Activated CD8-positive, alpha-beta memory T cell treated with anti-CD3 and anti-CD28 coated beads, Interleukin-2, amount 10 ng/mL, durations not matched to agents 7 days and 5 days (primary cell): ENCODE measurements around the gene ZNF618. TPM values are rescaled to one million over a fixed set of nuclear protein-coding genes. Genes with fewer than 3 reads are reported as not detected.

Experiments
- ATAC-seq: fragments of 150-1000 bp; cut with Tn5 transposase; one replicate; pipeline ENCODE4 v1.10.0; 2021; ENCODE audit warnings: moderate library complexity
- CTCF ChIA-PET: fragments of 350-600 bp; sonication (Branson Sonifier 250); formaldehyde crosslinking; loops from one replicate; lab custom pipeline; 2021; ENCODE audit warnings: antibody characterized with exemption; lab: Charles Lee
- DNase-seq: peaks from one replicate; pipeline ENCODE4 v3.0.0-alpha.2; 2020
- H3K27ac Mint-ChIP-seq: one replicate; pipeline ENCODE4 v1.8.0; 2021; ENCODE audit warnings: mild to moderate bottlenecking, mixed read lengths
- H3K27me3 Mint-ChIP-seq: one replicate; pipeline ENCODE4 v1.8.0; 2021; ENCODE audit warnings: mixed read lengths
- H3K36me3 Mint-ChIP-seq: one replicate; pipeline ENCODE4 v1.8.0; 2021; ENCODE audit warnings: mild to moderate bottlenecking, mixed read lengths
- H3K4me1 Mint-ChIP-seq: one replicate; pipeline ENCODE4 v1.8.0; 2021; ENCODE audit warnings: mixed read lengths
- H3K4me3 Mint-ChIP-seq: one replicate; pipeline ENCODE4 v1.8.0; 2021; ENCODE audit warnings: mild to moderate bottlenecking, moderate library complexity, mixed read lengths
- H3K9me3 Mint-ChIP-seq: one replicate; pipeline ENCODE4 v1.8.0; 2022; ENCODE audit warnings: low read depth, mixed read lengths
- total RNA-seq, 2 experiments: library from RNA; stranded (reverse); gene quantifications; one replicate each; pipeline ENCODE4 v1.2.3, GENCODE V29; 2021

ZNF618 gene
- total RNA-seq, 2 experiments from 2014 or later, result 0.54 to 0.79 TPM

- H3K27ac Mint-ChIP-seq, result no peak overlapping the region
- peaks cover 3% of the 10 kb centered on the region for H3K9me3 Mint-ChIP-seq
- H3K36me3 Mint-ChIP-seq, result no peaks in the 10 kb centered on the region
- CTCF ChIA-PET, result interaction anchor here (0.5 kb wide), 1 partner anchor 112 kb away, joined by 3 read pairs; no protein-coding TSS in a partner anchor
- H3K4me3 Mint-ChIP-seq, result no peak overlapping the region
- peaks cover 18% of the 10 kb centered on the region for H3K27me3 Mint-ChIP-seq
- H3K4me1 Mint-ChIP-seq, result peaks cover 3% of the 10 kb centered on the region
- peak; percentile 31 for DNase-seq
- ATAC-seq, result no peak
These were observed 44.8 kb downstream of the ZNF618 start for GRCh38 chr9:113920872-113921271.

- H3K27ac Mint-ChIP-seq, result no peak overlapping the region
- H3K36me3 Mint-ChIP-seq, result no peaks in the 10 kb centered on the region
- H3K27me3 Mint-ChIP-seq, result peaks cover 22% of the 10 kb centered on the region
- CTCF ChIA-PET, result no interaction called here
- H3K4me1 Mint-ChIP-seq, result peaks cover 3% of the 10 kb centered on the region
- H3K4me3 Mint-ChIP-seq, result no peak overlapping the region
- ATAC-seq (no peak), DNase-seq (peak; percentile 31)
- H3K9me3 Mint-ChIP-seq, result peaks cover 3% of the 10 kb centered on the region
These were observed 45.4 kb downstream of the ZNF618 start for GRCh38 chr9:113921396-113921925.

GRCh38 chr9:113922160-113922559 is 46.1 kb downstream of the ZNF618 start:
- Mint-ChIP-seq H3K4me3 (no peak overlapping the region), H3K27ac (no peak overlapping the region), H3K4me1 (peaks cover 3% of the 10 kb centered on the region), H3K9me3 (peaks cover 3% of the 10 kb centered on the region), H3K36me3 (no peaks in the 10 kb centered on the region), H3K27me3 (peaks cover 24% of the 10 kb centered on the region)
- CTCF ChIA-PET, result no interaction called here
- DNase-seq, result peak; percentile 34
- no peak for ATAC-seq

GRCh38 chr9:113926211-113926610 is 50.1 kb downstream of the ZNF618 start:
- Mint-ChIP-seq H3K36me3 (no peaks in the 10 kb centered on the region), H3K27me3 (peaks cover 28% of the 10 kb centered on the region), H3K9me3 (peaks cover 3% of the 10 kb centered on the region), H3K4me3 (no peak overlapping the region), H3K27ac (no peak overlapping the region), H3K4me1 (peaks cover 3% of the 10 kb centered on the region)
- ATAC-seq (no peak), DNase-seq (no peak)
- CTCF ChIA-PET, result no interaction called here

- no peaks in the 10 kb centered on the region for H3K36me3 Mint-ChIP-seq
- H3K4me3 Mint-ChIP-seq, result no peak overlapping the region
- CTCF ChIA-PET, result no interaction called here
- no peaks in the 10 kb centered on the region for H3K9me3 Mint-ChIP-seq
- H3K27me3 Mint-ChIP-seq, result peaks cover 25% of the 10 kb centered on the region
- H3K4me1 Mint-ChIP-seq, result no peaks in the 10 kb centered on the region
- DNase-seq (no peak), ATAC-seq (no peak)
- H3K27ac Mint-ChIP-seq, result no peak overlapping the region
These were observed 51.2 kb downstream of the ZNF618 start for GRCh38 chr9:113927277-113927676.

GRCh38 chr9:113928269-113928668 is 52.2 kb downstream of the ZNF618 start:
- no peak for ATAC-seq
- Mint-ChIP-seq H3K4me1 (no peaks in the 10 kb centered on the region), H3K9me3 (no peaks in the 10 kb centered on the region), H3K4me3 (no peak overlapping the region), H3K36me3 (no peaks in the 10 kb centered on the region), H3K27me3 (peaks cover 23% of the 10 kb centered on the region), H3K27ac (no peak overlapping the region)
- CTCF ChIA-PET, result no interaction called here
- DNase-seq, result no peak

GRCh38 chr9:113929634-113930389 is 53.7 kb downstream of the ZNF618 start:
- Mint-ChIP-seq H3K4me3 (no peak overlapping the region), H3K4me1 (no peaks in the 10 kb centered on the region)
- CTCF ChIA-PET, result no interaction called here

GRCh38 chr9:113930390-113930783 is 54.3 kb downstream of the ZNF618 start:
- Mint-ChIP-seq H3K36me3 (no peaks in the 10 kb centered on the region), H3K9me3 (no peaks in the 10 kb centered on the region), H3K27me3 (peaks cover 11% of the 10 kb centered on the region), H3K4me3 (no peak overlapping the region), H3K27ac (no peak overlapping the region), H3K4me1 (no peaks in the 10 kb centered on the region)
- DNase-seq (no peak), ATAC-seq (no peak)
- CTCF ChIA-PET, result no interaction called here

More at GRCh38 chr9:113929634-113930389, 53.7 kb downstream of the ZNF618 start:
- Mint-ChIP-seq H3K27me3 (peaks cover 12% of the 10 kb centered on the region), H3K36me3 (no peaks in the 10 kb centered on the region), H3K27ac (no peak overlapping the region), H3K9me3 (no peaks in the 10 kb centered on the region)
- no peak for ATAC-seq
- DNase-seq, result no peak

GRCh38 chr9:113931140-113931539 is 55.0 kb downstream of the ZNF618 start:
- CTCF ChIA-PET, result no interaction called here
- Mint-ChIP-seq H3K36me3 (no peaks in the 10 kb centered on the region), H3K4me3 (no peak overlapping the region), H3K27me3 (peaks cover 8% of the 10 kb centered on the region), H3K9me3 (no peaks in the 10 kb centered on the region), H3K27ac (no peak overlapping the region), H3K4me1 (no peaks in the 10 kb centered on the region)
- no peak for DNase-seq
- no peak for ATAC-seq

GRCh38 chr9:113931777-113932176 is 55.7 kb downstream of the ZNF618 start:
- DNase-seq (no peak), ATAC-seq (no peak)
- Mint-ChIP-seq H3K36me3 (no peaks in the 10 kb centered on the region), H3K4me3 (no peak overlapping the region), H3K9me3 (no peaks in the 10 kb centered on the region), H3K4me1 (no peaks in the 10 kb centered on the region), H3K27ac (no peak overlapping the region), H3K27me3 (peaks cover 4% of the 10 kb centered on the region)
- CTCF ChIA-PET, result no interaction called here

- Mint-ChIP-seq H3K36me3 (no peaks in the 10 kb centered on the region), H3K4me3 (no peak overlapping the region), H3K9me3 (no peaks in the 10 kb centered on the region), H3K27ac (no peak overlapping the region), H3K27me3 (peaks cover 3% of the 10 kb centered on the region), H3K4me1 (no peaks in the 10 kb centered on the region)
- ATAC-seq (no peak), DNase-seq (no peak)
- CTCF ChIA-PET, result no interaction called here
These were observed 56.9 kb downstream of the ZNF618 start for GRCh38 chr9:113932906-113933584.

GRCh38 chr9:113933671-113934070 is 57.6 kb downstream of the ZNF618 start:
- DNase-seq (peak; percentile 31), ATAC-seq (no peak)
- Mint-ChIP-seq H3K27me3 (peaks cover 2% of the 10 kb centered on the region), H3K4me3 (no peak overlapping the region), H3K9me3 (no peaks in the 10 kb centered on the region), H3K27ac (no peak overlapping the region), H3K36me3 (no peaks in the 10 kb centered on the region), H3K4me1 (no peaks in the 10 kb centered on the region)
- CTCF ChIA-PET, result no interaction called here

GRCh38 chr9:113934167-113934828 is 58.2 kb downstream of the ZNF618 start:
- DNase-seq (no peak), ATAC-seq (no peak)
- no peak overlapping the region for H3K27ac Mint-ChIP-seq
- H3K27me3 Mint-ChIP-seq, result peaks cover 2% of the 10 kb centered on the region
- CTCF ChIA-PET, result no interaction called here
- no peaks in the 10 kb centered on the region for H3K36me3 Mint-ChIP-seq
- H3K4me1 Mint-ChIP-seq, result no peaks in the 10 kb centered on the region
- H3K9me3 Mint-ChIP-seq, result no peaks in the 10 kb centered on the region
- no peak overlapping the region for H3K4me3 Mint-ChIP-seq
